ENCODE measurements around the gene DLG1. TPM values are rescaled to one million over a fixed set of nuclear protein-coding genes. Genes with fewer than 3 reads are reported as not detected.

Gene DLG1
- total RNA-seq, 1 donor from 2014 or later = 113 TPM

- no peak for DNase-seq (ENCODE audit: low spot score)
- intact Hi-C loops (cut with DNase I) = loop anchor here (1.0 kb wide), 1 partner anchor 195 kb away; no protein-coding TSS in a partner anchor
Measured at GRCh38 chr3:197259096-197259495, 39.3 kb downstream of the DLG1 start.

- intact Hi-C loops (cut with DNase I) = no loop called here
- no peak for DNase-seq (ENCODE audit: low spot score)
Measured at GRCh38 chr3:197258168-197258755, 40.1 kb downstream of the DLG1 start.

- DNase-seq (ENCODE audit: low spot score) = no peak
- intact Hi-C loops (cut with DNase I) = loop anchor here (2.0 kb wide), 1 partner anchor 253 kb away; no protein-coding TSS in a partner anchor
Measured at GRCh38 chr3:197257711-197258110, 40.7 kb downstream of the DLG1 start.

GRCh38 chr3:197256836-197257444 is 41.5 kb downstream of the DLG1 start:
- intact Hi-C loops (cut with DNase I) = loop anchor here (2.0 kb wide), 1 partner anchor 254 kb away; no protein-coding TSS in a partner anchor
- DNase-seq (ENCODE audit: low spot score) = no peak

GRCh38 chr3:197256104-197256503 is 42.3 kb downstream of the DLG1 start:
- intact Hi-C loops (cut with DNase I) = loop anchor here (2.0 kb wide), 1 partner anchor 255 kb away; no protein-coding TSS in a partner anchor

GRCh38 chr3:197253238-197253947 is 45.0 kb downstream of the DLG1 start:
- intact Hi-C loops (cut with DNase I) = no loop called here

More at GRCh38 chr3:197256104-197256503, 42.3 kb downstream of the DLG1 start:
- DNase-seq (ENCODE audit: low spot score) = no peak

GRCh38 chr3:197249542-197249941 is 48.9 kb downstream of the DLG1 start:
- intact Hi-C loops (cut with DNase I) = no loop called here
- DNase-seq (ENCODE audit: low spot score) = no peak

More at GRCh38 chr3:197253238-197253947, 45.0 kb downstream of the DLG1 start:
- DNase-seq (ENCODE audit: low spot score) = no peak

GRCh38 chr3:197248341-197248740 is 50.1 kb downstream of the DLG1 start:
- DNase-seq (ENCODE audit: low spot score) = no peak
- intact Hi-C loops (cut with DNase I) = no loop called here

- intact Hi-C loops (cut with DNase I) = no loop called here
- no peak for DNase-seq (ENCODE audit: low spot score)
Measured at GRCh38 chr3:197244751-197245150, 53.7 kb downstream of the DLG1 start.

- no peak for DNase-seq (ENCODE audit: low spot score)
- intact Hi-C loops (cut with DNase I) = no loop called here
Measured at GRCh38 chr3:197242784-197243432, 55.5 kb downstream of the DLG1 start.

- intact Hi-C loops (cut with DNase I) = no loop called here
- no peak for DNase-seq (ENCODE audit: low spot score)
Measured at GRCh38 chr3:197241173-197241572, 57.2 kb downstream of the DLG1 start.

- intact Hi-C loops (cut with DNase I) = no loop called here
- no peak for DNase-seq (ENCODE audit: low spot score)
Measured at GRCh38 chr3:197239857-197240256, 58.6 kb downstream of the DLG1 start.

- no peak for DNase-seq (ENCODE audit: low spot score)
- intact Hi-C loops (cut with DNase I) = no loop called here
Measured at GRCh38 chr3:197238842-197239241, 59.6 kb downstream of the DLG1 start.

GRCh38 chr3:197237897-197238296 is 60.5 kb downstream of the DLG1 start:
- intact Hi-C loops (cut with DNase I) = no loop called here
- DNase-seq (ENCODE audit: low spot score) = no peak

GRCh38 chr3:197236362-197236761 is 62.0 kb downstream of the DLG1 start:
- no peak for DNase-seq (ENCODE audit: low spot score)
- intact Hi-C loops (cut with DNase I) = no loop called here

GRCh38 chr3:197234947-197235914 is 63.2 kb downstream of the DLG1 start:
- intact Hi-C loops (cut with DNase I) = no loop called here
- DNase-seq (ENCODE audit: low spot score) = no peak

GRCh38 chr3:197231321-197231720 is 67.1 kb downstream of the DLG1 start:
- DNase-seq (ENCODE audit: low spot score) = no peak
- intact Hi-C loops (cut with DNase I) = no loop called here

GRCh38 chr3:197229836-197230235 is 68.6 kb downstream of the DLG1 start:
- intact Hi-C loops (cut with DNase I) = no loop called here
- DNase-seq (ENCODE audit: low spot score) = no peak

GRCh38 chr3:197229178-197229577 is 69.2 kb downstream of the DLG1 start:
- intact Hi-C loops (cut with DNase I) = no loop called here
- DNase-seq (ENCODE audit: low spot score) = no peak

All from cardiac septum (tissue), 1 donor.